ENCODE results near the gene LYPD5.

LYPD5 gene

DNA sequence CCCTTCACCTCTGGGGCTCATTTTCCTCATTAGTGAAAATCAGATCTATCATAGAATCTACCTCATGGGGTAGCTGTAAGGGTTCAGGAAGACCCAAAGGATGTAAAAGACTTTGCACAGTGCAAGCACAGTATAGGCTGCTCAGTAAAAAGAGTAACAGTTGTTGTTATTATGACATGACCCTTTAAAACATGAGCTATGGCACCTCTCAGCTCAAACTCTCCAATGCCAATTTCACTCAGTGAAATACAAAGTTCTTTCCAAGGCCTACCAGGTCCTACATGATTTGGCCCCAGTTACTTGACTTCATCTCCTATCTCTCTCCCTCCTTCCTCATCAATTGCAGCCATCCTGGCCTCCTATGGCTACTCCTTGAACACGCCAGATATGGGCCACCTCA is 52.3 kb downstream of the LYPD5 start:
- Histone ChIP-seq H2BK5ac (ENCODE audit: low read length) (no peak overlapping the region), H4K8ac (ENCODE audit: low read depth, low read length) (no peak overlapping the region), H2BK15ac (replicated peaks; ENCODE audit: low read depth) (no peak overlapping the region), H3K18ac (ENCODE audit: low read length) (no peak overlapping the region), H2AK5ac (ENCODE audit: low read length) (no peak overlapping the region), H2BK120ac (ENCODE audit: low read depth, low read length) (no peak overlapping the region), H3K56ac (ENCODE audit: low read length) (no peak overlapping the region), H3K4ac (ENCODE audit: low read depth, low read length) (no peak overlapping the region), H3K9ac (ENCODE audit: low read length) (no peak overlapping the region), H3K4me2 (ENCODE audit: low read length) (no peak overlapping the region), H3K79me2 (ENCODE audit: control insufficient read depth, insufficient read depth, low read length) (no peaks in the 10 kb centered on the region), H3K27ac (ENCODE audit: low read depth, low read length) (no peak overlapping the region), H3K4me1 (ENCODE audit: control insufficient read depth, low read depth, low read length) (no peaks in the 10 kb centered on the region), H3K36me3 (ENCODE audit: control insufficient read depth, insufficient read depth, low read length) (peaks cover 7% of the 10 kb centered on the region), H3K4me3 (ENCODE audit: low read length) (no peak overlapping the region), H3K79me1 (ENCODE audit: low read length) (peaks cover 3% of the 10 kb centered on the region), H4K5ac (ENCODE audit: low read length) (no peak overlapping the region), H3K23ac (ENCODE audit: low read length) (no peak overlapping the region), H3K27me3 (ENCODE audit: insufficient read depth, low read length, poor library complexity) (no peaks in the 10 kb centered on the region)
- DNase-seq, result no peak
- no CpG with 5 or more reads among the region's 1 CpG for WGBS (ENCODE audit: extremely low coverage, insufficient coverage, low lambda C conversion rate)

- H3K4me1 ChIP-seq (ENCODE audit: control insufficient read depth, low read depth, low read length), result no peaks in the 10 kb centered on the region
- no peaks in the 10 kb centered on the region for H3K27me3 ChIP-seq (ENCODE audit: insufficient read depth, low read length, poor library complexity)
- peaks cover 3% of the 10 kb centered on the region for H3K79me1 ChIP-seq (ENCODE audit: low read length)
- no peak overlapping the region for H4K5ac ChIP-seq (ENCODE audit: low read length)
- no peak overlapping the region for H3K23ac ChIP-seq (ENCODE audit: low read length)
- H3K4me2 ChIP-seq (ENCODE audit: low read length), result no peak overlapping the region
- no peak overlapping the region for H2BK15ac ChIP-seq (replicated peaks; ENCODE audit: low read depth)
- H3K56ac ChIP-seq (ENCODE audit: low read length), result no peak overlapping the region
- peaks cover 9% of the 10 kb centered on the region for H3K36me3 ChIP-seq (ENCODE audit: control insufficient read depth, insufficient read depth, low read length)
- no peak overlapping the region for H3K4me3 ChIP-seq (ENCODE audit: low read length)
- WGBS (ENCODE audit: extremely low coverage, insufficient coverage, low lambda C conversion rate), result no CpG with 5 or more reads among the region's 7 CpGs
- H2BK5ac ChIP-seq (ENCODE audit: low read length), result no peak overlapping the region
- no peak overlapping the region for H2BK120ac ChIP-seq (ENCODE audit: low read depth, low read length)
- DNase-seq, result no peak
- no peaks in the 10 kb centered on the region for H3K79me2 ChIP-seq (ENCODE audit: control insufficient read depth, insufficient read depth, low read length)
- H3K9ac ChIP-seq (ENCODE audit: low read length), result no peak overlapping the region
- no peak overlapping the region for H4K8ac ChIP-seq (ENCODE audit: low read depth, low read length)
- no peak overlapping the region for H3K4ac ChIP-seq (ENCODE audit: low read depth, low read length)
- no peak overlapping the region for H2AK5ac ChIP-seq (ENCODE audit: low read length)
- no peak overlapping the region for H3K27ac ChIP-seq (ENCODE audit: low read depth, low read length)
- H3K18ac ChIP-seq (ENCODE audit: low read length), result no peak overlapping the region
Observed at GRCh38 chr19:43749152-43749551, 53.1 kb downstream of the LYPD5 start.

DNA sequence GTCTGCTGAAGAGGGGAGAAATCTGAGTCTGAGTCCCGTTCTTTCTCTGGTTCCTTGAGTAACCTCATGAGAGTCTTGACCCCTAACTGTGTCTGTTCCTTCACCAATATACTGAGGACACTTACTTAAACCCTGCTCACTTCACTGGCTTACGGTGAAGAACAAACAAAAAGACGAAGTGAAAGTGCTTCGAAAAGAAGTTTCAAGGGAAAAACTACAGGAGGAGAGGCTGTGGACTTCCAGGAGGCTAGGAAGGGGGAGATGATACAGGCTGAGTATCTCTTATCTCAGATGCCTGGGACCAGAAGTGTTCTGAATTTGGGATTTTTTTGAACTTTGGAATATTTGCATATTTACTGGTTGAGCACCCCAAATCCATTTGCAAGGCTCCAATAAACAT is 53.6 kb downstream of the LYPD5 start:
- Histone ChIP-seq H4K5ac (ENCODE audit: low read length) (no peak overlapping the region), H2AK5ac (ENCODE audit: low read length) (no peak overlapping the region), H3K27ac (ENCODE audit: low read depth, low read length) (no peak overlapping the region), H3K56ac (ENCODE audit: low read length) (no peak overlapping the region), H3K79me1 (ENCODE audit: low read length) (peaks cover 3% of the 10 kb centered on the region), H3K9ac (ENCODE audit: low read length) (no peak overlapping the region), H3K18ac (ENCODE audit: low read length) (no peak overlapping the region), H3K4me2 (ENCODE audit: low read length) (no peak overlapping the region), H3K79me2 (ENCODE audit: control insufficient read depth, insufficient read depth, low read length) (no peaks in the 10 kb centered on the region), H3K4me1 (ENCODE audit: control insufficient read depth, low read depth, low read length) (no peaks in the 10 kb centered on the region), H2BK120ac (ENCODE audit: low read depth, low read length) (no peak overlapping the region), H3K36me3 (ENCODE audit: control insufficient read depth, insufficient read depth, low read length) (peaks cover 9% of the 10 kb centered on the region), H3K23ac (ENCODE audit: low read length) (no peak overlapping the region), H2BK5ac (ENCODE audit: low read length) (no peak overlapping the region), H4K8ac (ENCODE audit: low read depth, low read length) (no peak overlapping the region), H2BK15ac (replicated peaks; ENCODE audit: low read depth) (no peak overlapping the region), H3K27me3 (ENCODE audit: insufficient read depth, low read length, poor library complexity) (no peaks in the 10 kb centered on the region), H3K4me3 (ENCODE audit: low read length) (no peak overlapping the region), H3K4ac (ENCODE audit: low read depth, low read length) (no peak overlapping the region)
- no CpG with 5 or more reads among the region's 4 CpGs for WGBS (ENCODE audit: extremely low coverage, insufficient coverage, low lambda C conversion rate)
- DNase-seq, result no peak

DNA sequence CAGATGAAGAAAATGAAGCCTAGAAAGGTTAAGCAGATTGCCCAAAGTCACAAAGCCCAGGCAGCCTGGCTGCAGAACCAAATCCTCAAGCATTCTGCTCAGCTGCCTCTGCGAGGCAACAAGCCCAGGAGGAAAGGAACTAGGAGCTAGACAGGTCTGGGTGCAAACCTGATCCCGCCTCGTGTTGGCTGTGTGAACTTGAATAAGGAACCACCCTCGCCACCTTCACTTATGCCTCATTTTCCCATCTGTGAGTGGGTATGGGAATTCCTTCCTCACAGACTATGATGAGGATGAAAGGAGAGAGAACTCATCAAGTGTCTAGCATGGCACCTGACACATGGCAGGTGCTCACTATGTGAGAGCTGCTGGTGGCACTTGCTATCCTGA is 54.0 kb downstream of the LYPD5 start:
- Histone ChIP-seq H3K27me3 (ENCODE audit: insufficient read depth, low read length, poor library complexity) (no peaks in the 10 kb centered on the region), H2AK5ac (ENCODE audit: low read length) (no peak overlapping the region), H2BK5ac (ENCODE audit: low read length) (no peak overlapping the region), H4K8ac (ENCODE audit: low read depth, low read length) (no peak overlapping the region), H3K4me1 (ENCODE audit: control insufficient read depth, low read depth, low read length) (no peaks in the 10 kb centered on the region), H3K23ac (ENCODE audit: low read length) (no peak overlapping the region), H3K18ac (ENCODE audit: low read length) (no peak overlapping the region), H3K4me2 (ENCODE audit: low read length) (no peak overlapping the region), H3K9ac (ENCODE audit: low read length) (no peak overlapping the region), H3K4me3 (ENCODE audit: low read length) (no peak overlapping the region), H3K36me3 (ENCODE audit: control insufficient read depth, insufficient read depth, low read length) (peaks cover 10% of the 10 kb centered on the region), H3K4ac (ENCODE audit: low read depth, low read length) (no peak overlapping the region), H2BK120ac (ENCODE audit: low read depth, low read length) (no peak overlapping the region), H3K27ac (ENCODE audit: low read depth, low read length) (no peak overlapping the region), H4K5ac (ENCODE audit: low read length) (no peak overlapping the region), H2BK15ac (replicated peaks; ENCODE audit: low read depth) (no peak overlapping the region), H3K56ac (ENCODE audit: low read length) (no peak overlapping the region), H3K79me1 (ENCODE audit: low read length) (peaks cover 3% of the 10 kb centered on the region), H3K79me2 (ENCODE audit: control insufficient read depth, insufficient read depth, low read length) (no peaks in the 10 kb centered on the region)
- WGBS (ENCODE audit: extremely low coverage, insufficient coverage, low lambda C conversion rate), result no CpG with 5 or more reads among the region's 4 CpGs
- DNase-seq, result no peak

DNA sequence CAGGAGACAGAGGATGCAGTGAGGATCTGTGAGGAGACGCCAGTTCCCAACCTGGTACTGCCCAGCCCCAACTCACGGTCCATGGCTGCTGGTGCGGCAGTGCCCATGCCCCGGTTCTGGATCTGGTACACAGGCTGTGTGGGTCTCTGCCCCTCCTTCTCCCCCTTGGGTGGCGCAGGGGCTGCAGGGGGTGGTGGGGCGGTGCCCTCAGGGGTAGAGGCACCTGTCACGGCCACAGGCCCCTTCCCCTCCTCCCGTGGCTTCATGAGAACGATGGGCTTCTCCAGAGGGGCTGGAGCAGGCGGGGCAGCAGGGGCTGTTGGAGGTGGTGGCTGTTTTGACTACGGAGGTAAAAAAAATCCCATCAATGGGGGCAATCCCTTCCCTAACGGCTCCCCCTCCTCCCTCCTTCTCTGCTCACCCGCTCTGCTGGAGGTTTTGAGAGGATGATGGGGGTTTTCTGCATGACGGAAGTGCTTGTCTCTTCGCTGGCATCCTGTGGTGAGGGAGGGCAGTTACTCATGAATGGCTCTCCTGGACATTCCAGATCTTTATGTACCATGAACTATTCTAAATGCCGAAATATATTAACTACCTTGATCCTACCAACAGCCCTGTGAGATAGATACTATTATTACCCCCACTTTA is 54.6 kb downstream of the LYPD5 start:
- Histone ChIP-seq H3K4me2 (ENCODE audit: low read length) (no peak overlapping the region), H3K27ac (ENCODE audit: low read depth, low read length) (no peak overlapping the region), H2BK5ac (ENCODE audit: low read length) (no peak overlapping the region), H3K23ac (ENCODE audit: low read length) (no peak overlapping the region), H4K5ac (ENCODE audit: low read length) (no peak overlapping the region), H4K8ac (ENCODE audit: low read depth, low read length) (no peak overlapping the region), H2BK15ac (replicated peaks; ENCODE audit: low read depth) (no peak overlapping the region), H3K4ac (ENCODE audit: low read depth, low read length) (no peak overlapping the region), H3K79me1 (ENCODE audit: low read length) (peaks cover 2% of the 10 kb centered on the region), H2AK5ac (ENCODE audit: low read length) (no peak overlapping the region), H3K9ac (ENCODE audit: low read length) (no peak overlapping the region), H3K79me2 (ENCODE audit: control insufficient read depth, insufficient read depth, low read length) (no peaks in the 10 kb centered on the region), H3K4me3 (ENCODE audit: low read length) (no peak overlapping the region), H3K18ac (ENCODE audit: low read length) (no peak overlapping the region), H3K4me1 (ENCODE audit: control insufficient read depth, low read depth, low read length) (no peaks in the 10 kb centered on the region), H2BK120ac (ENCODE audit: low read depth, low read length) (no peak overlapping the region), H3K27me3 (ENCODE audit: insufficient read depth, low read length, poor library complexity) (no peaks in the 10 kb centered on the region), H3K36me3 (ENCODE audit: control insufficient read depth, insufficient read depth, low read length) (peaks cover 11% of the 10 kb centered on the region), H3K56ac (ENCODE audit: low read length) (no peak overlapping the region)
- DNase-seq, result no peak
- no CpG with 5 or more reads among the region's 16 CpGs for WGBS (ENCODE audit: extremely low coverage, insufficient coverage, low lambda C conversion rate)
